Ovary (tissue), 3 donors: ENCODE results near the gene HECTD1.

Experiments
- CTCF ChIP-seq, 3 donors: fragments of 450-650 bp in 2 of 3; fragments of 200-600 bp in 1 of 3; IDR thresholded peaks; one replicate each; pipeline versions ENCODE4 v1.5.1 to v1.8.0; 2016 to 2022; ENCODE audit warnings: antibody characterized with exemption in 3 of 3, mild to moderate bottlenecking in 1 of 3
- POLR2A ChIP-seq: fragments of 450-650 bp; IDR thresholded peaks from one replicate; pipeline ENCODE4 v1.6.1; 2017; ENCODE audit warnings: antibody characterized with exemption, mild to moderate bottlenecking, moderate library complexity
- donor health status: DM: no; HTN: no; CAD: no.

- TF ChIP-seq CTCF (IDR thresholded peaks at IDR 0.05) = no peak
- TF ChIP-seq POLR2A = no peak
These were observed 36.3 kb upstream of the HECTD1 start for GRCh38 chr14:31243860-31244259.
